EH (cell line): ENCODE measurements around the gene MLANA.

ENCODE experiments used
- DNase-seq: peaks from one replicate; pipeline ENCODE4 v3.0.0-alpha.2; 2015; ENCODE audit warnings: low read depth

The MLANA gene

GRCh38 chr9:5890641-5891040 lies at the start of gene MLANA:
MLANA (plus strand) TSS chr9:5890889; CDS start chr9:5892475, 1,586 bp downstream.
- no peak for DNase-seq

GRCh38 chr9:5841771-5842573 lies 48.7 kb upstream of the MLANA start:
- no peak for DNase-seq

GRCh38 chr9:5842929-5843793 lies 47.5 kb upstream of the MLANA start:
- no peak for DNase-seq

- peak; percentile 65 for DNase-seq
Observed at GRCh38 chr9:5843794-5844471, 46.8 kb upstream of the MLANA start.

GRCh38 chr9:5845157-5845531 lies 45.5 kb upstream of the MLANA start:
- DNase-seq, result no peak

- no peak for DNase-seq
Observed at GRCh38 chr9:5846096-5846495, 44.6 kb upstream of the MLANA start.

- no peak for DNase-seq
Observed at GRCh38 chr9:5846501-5846921, 44.2 kb upstream of the MLANA start.

- no peak for DNase-seq
Observed at GRCh38 chr9:5848372-5848882, 42.3 kb upstream of the MLANA start.

- no peak for DNase-seq
Observed at GRCh38 chr9:5850724-5851122, 40.0 kb upstream of the MLANA start.

GRCh38 chr9:5851445-5851844 lies 39.2 kb upstream of the MLANA start:
- DNase-seq, result peak; percentile 16

GRCh38 chr9:5852987-5853386 lies 37.7 kb upstream of the MLANA start:
- no peak for DNase-seq

- no peak for DNase-seq
Observed at GRCh38 chr9:5853617-5854016, 37.1 kb upstream of the MLANA start.

GRCh38 chr9:5854063-5854790 lies 36.5 kb upstream of the MLANA start:
- DNase-seq, result no peak

GRCh38 chr9:5857928-5858327 lies 32.8 kb upstream of the MLANA start:
- no peak for DNase-seq

- no peak for DNase-seq
Observed at GRCh38 chr9:5858833-5859232, 31.9 kb upstream of the MLANA start.

- no peak for DNase-seq
Observed at GRCh38 chr9:5863092-5863746, 27.5 kb upstream of the MLANA start.

- no peak for DNase-seq
Observed at GRCh38 chr9:5864446-5864845, 26.2 kb upstream of the MLANA start.

- DNase-seq, result no peak
Observed at GRCh38 chr9:5866272-5866671, 24.4 kb upstream of the MLANA start.

GRCh38 chr9:5866685-5867084 lies 24.0 kb upstream of the MLANA start:
- no peak for DNase-seq

GRCh38 chr9:5868235-5868634 lies 22.5 kb upstream of the MLANA start:
- no peak for DNase-seq
